Inferior parietal cortex (tissue), 1 donor: Measurements from ENCODE around the gene MAP1B.
A peak's percentile ranks its signal among the peaks of the same experiment; 100 is the strongest.

Experiments used
- DNase-seq: peaks from one replicate; pipeline ENCODE4 v3.0.0-alpha.2; 2016; ENCODE audit errors: extremely low spot score

The MAP1B gene

GRCh38 chr5:72096602-72097188 is 10.6 kb upstream of the MAP1B start:
- no peak for DNase-seq

- DNase-seq = no peak
Observed at GRCh38 chr5:72101828-72102227, 5.4 kb upstream of the MAP1B start.

GRCh38 chr5:72106817-72107130 is 501 bp upstream of the MAP1B start:
- DNase-seq = no peak

- DNase-seq = no peak
Observed at GRCh38 chr5:72107901-72108201, 576 bp downstream of the MAP1B start.

GRCh38 chr5:72108202-72109061 is 1.2 kb downstream of the MAP1B start:
- peak; percentile 71 for DNase-seq

- no peak for DNase-seq
Observed at GRCh38 chr5:72109062-72109411, 1.8 kb downstream of the MAP1B start.

GRCh38 chr5:72109625-72110024 is 2.4 kb downstream of the MAP1B start:
- DNase-seq = peak; percentile 59

GRCh38 chr5:72110394-72111013 is 3.2 kb downstream of the MAP1B start:
- no peak for DNase-seq

GRCh38 chr5:72112389-72112788 is 5.1 kb downstream of the MAP1B start:
- no peak for DNase-seq

GRCh38 chr5:72114629-72115028 is 7.4 kb downstream of the MAP1B start:
- no peak for DNase-seq

GRCh38 chr5:72115296-72115695 is 8.0 kb downstream of the MAP1B start:
- no peak for DNase-seq

- DNase-seq = no peak
Observed at GRCh38 chr5:72117307-72117706, 10.0 kb downstream of the MAP1B start.

- DNase-seq = no peak
Observed at GRCh38 chr5:72121052-72121779, 13.9 kb downstream of the MAP1B start.

- DNase-seq = no peak
Observed at GRCh38 chr5:72121780-72122445, 14.6 kb downstream of the MAP1B start.

GRCh38 chr5:72122602-72123001 is 15.3 kb downstream of the MAP1B start:
- no peak for DNase-seq

- DNase-seq = no peak
Observed at GRCh38 chr5:72123764-72124376, 16.6 kb downstream of the MAP1B start.

- DNase-seq = no peak
Observed at GRCh38 chr5:72125271-72125940, 18.1 kb downstream of the MAP1B start.

- DNase-seq = no peak
Observed at GRCh38 chr5:72125941-72126620, 18.8 kb downstream of the MAP1B start.

- no peak for DNase-seq
Observed at GRCh38 chr5:72126796-72127195, 19.5 kb downstream of the MAP1B start.

GRCh38 chr5:72129725-72130124 is 22.4 kb downstream of the MAP1B start:
- DNase-seq = no peak

GRCh38 chr5:72130351-72130761 is 23.1 kb downstream of the MAP1B start:
- DNase-seq = no peak
